D341Med (cell line): ENCODE measurements around the gene TSPY8.
"Not testable (repeated sequence)": the region's sequence is repeated elsewhere in the genome, so short reads cannot be mapped to it uniquely, and the experiment has no call there.

ENCODE experiments used
- DNase-seq: peaks from one replicate; pipeline ENCODE4 v3.0.0; 2012; ENCODE audit warnings: low spot score

Gene TSPY8, protein sequence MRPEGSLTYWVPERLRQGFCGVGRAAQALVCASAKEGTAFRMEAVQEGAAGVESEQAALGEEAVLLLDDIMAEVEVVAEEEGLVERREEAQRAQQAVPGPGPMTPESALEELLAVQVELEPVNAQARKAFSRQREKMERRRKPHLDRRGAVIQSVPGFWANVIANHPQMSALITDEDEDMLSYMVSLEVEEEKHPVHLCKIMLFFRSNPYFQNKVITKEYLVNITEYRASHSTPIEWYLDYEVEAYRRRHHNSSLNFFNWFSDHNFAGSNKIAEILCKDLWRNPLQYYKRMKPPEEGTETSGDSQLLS

DNA sequence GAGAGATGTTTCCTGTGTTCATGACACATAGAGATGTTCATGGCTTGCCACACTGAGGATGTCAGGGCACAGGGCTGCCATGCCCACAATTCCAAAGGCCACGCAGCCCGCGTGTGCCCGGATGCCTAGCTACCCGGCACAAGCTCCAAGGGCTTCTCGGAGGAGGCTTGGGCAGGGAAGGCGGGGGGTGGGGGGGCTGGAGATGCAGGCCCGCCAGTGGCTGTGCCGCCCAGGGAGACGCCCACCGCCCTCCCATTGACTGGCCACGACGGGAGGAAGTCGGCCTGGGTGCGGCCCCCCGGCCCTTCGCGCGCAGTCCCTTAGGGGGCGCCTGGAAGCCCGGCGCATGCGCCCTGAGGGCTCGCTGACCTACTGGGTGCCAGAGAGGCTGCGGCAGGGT, at the start of gene TSPY8:
TSS of gene TSPY8 (plus strand) at position 301 of the 400 bp plus-strand sequence. CDS start at position 347, 46 bp downstream.
- not testable (repeated sequence) for DNase-seq

DNA sequence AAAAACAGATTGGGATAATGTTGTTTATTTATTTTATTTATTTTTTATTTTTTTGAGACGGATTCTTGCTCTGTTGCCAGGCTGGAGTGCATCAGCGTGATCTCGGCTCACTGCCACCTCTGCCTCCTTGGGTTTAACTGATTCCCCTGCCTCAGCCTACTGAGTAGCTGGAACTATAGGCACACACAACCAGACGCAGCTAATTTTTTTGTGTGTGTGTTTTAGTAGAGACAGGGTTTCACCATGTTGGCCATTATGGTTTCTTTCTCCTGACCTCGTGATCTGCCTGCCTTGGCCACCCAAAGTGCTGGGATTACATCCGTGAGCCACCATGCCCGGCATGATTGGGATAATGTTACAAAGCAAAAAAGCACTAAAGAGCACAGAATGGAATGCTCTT, 36.6 kb upstream of the TSPY8 start:
- no peak for DNase-seq

DNA sequence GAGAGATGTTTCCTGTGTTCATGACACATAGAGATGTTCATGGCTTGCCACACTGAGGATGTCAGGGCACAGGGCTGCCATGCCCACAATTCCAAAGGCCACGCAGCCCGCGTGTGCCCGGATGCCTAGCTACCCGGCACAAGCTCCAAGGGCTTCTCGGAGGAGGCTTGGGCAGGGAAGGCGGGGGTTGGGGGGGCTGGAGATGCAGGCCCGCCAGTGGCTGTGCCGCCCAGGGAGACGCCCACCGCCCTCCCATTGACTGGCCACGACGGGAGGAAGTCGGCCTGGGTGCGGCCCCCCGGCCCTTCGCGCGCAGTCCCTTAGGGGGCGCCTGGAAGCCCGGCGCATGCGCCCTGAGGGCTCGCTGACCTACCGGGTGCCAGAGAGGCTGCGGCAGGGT, 20.4 kb upstream of the TSPY8 start, which contains the start of gene TSPY4:
TSS of gene TSPY4 (plus strand) at position 301 of the 400 bp plus-strand sequence. CDS start at position 347, 46 bp downstream.
- DNase-seq = not testable (repeated sequence)

DNA sequence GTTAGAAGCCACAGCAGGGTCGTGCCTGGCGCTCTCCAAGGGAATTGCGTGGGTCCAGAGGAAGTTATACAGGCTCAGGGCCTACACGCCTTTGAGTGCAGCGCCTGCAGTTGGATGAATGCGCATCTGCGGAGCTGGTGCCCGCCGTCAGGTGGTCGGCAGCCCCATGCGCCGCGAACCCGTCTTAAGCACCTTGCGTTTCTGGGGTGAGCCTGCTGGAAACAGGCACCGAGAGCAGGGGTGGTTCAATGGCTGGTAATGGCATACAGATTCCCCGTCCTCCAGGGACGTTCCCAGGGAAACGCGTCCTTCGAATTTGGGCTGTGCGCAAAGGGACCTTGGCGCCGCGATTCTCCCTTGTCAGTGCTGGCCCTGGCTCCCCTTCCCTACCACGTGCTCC, 38.9 kb downstream of the TSPY8 start:
- DNase-seq = not testable (repeated sequence)

DNA sequence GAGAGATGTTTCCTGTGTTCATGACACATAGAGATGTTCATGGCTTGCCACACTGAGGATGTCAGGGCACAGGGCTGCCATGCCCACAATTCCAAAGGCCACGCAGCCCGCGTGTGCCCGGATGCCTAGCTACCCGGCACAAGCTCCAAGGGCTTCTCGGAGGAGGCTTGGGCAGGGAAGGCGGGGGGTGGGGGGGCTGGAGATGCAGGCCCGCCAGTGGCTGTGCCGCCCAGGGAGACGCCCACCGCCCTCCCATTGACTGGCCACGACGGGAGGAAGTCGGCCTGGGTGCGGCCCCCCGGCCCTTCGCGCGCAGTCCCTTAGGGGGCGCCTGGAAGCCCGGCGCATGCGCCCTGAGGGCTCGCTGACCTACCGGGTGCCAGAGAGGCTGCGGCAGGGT, 40.5 kb downstream of the TSPY8 start, which contains the start of gene TSPY3:
TSS of gene TSPY3 (plus strand) at position 301 of the 400 bp plus-strand sequence. CDS start at position 347, 46 bp downstream.
- DNase-seq = not testable (repeated sequence)
